Lower leg skin (tissue), 4 donors: ENCODE measurements around the gene ABCA4. TPM values are rescaled to one million over a fixed set of nuclear protein-coding genes. Genes with fewer than 3 reads are reported as not detected.

Experiments
- DNase-seq, 2 donors: peaks; one replicate each; pipeline ENCODE4 v3.0.0-alpha.2; 2019; ENCODE audit warnings: low spot score in 2 of 2
- H3K4me3 ChIP-seq: fragments of 200-600 bp; sonication (generic); 2 replicates; pipeline ENCODE4 v1.5.1; 2017; ENCODE audit warnings: mild to moderate bottlenecking, low read depth; ENCODE audit not compliant: poor library complexity, severe bottlenecking
- CTCF ChIP-seq, 3 donors: fragments of 450-650 bp; IDR thresholded peaks; one replicate each; pipeline ENCODE4 v1.5.1; 2016; ENCODE audit warnings: antibody characterized with exemption in 3 of 3, mild to moderate bottlenecking in 3 of 3, moderate library complexity in 2 of 3
- POLR2A ChIP-seq, 2 donors: fragments of 450-650 bp; IDR thresholded peaks; one replicate each; pipeline ENCODE4 v1.6.1; 2016 to 2017; ENCODE audit warnings: antibody characterized with exemption in 2 of 2, mild to moderate bottlenecking in 1 of 2, moderate library complexity in 1 of 2
- WGBS, 2 donors: methylation state at CpG; one replicate each; pipeline ENCODE4 v1.1.5; 2018; 5-methylcytosine and 5-hydroxymethylcytosine counted together
- intact Hi-C: fragments of 100-400 bp; cut with DNase I; formaldehyde crosslinking; loops from one replicate; pipeline ENCODE4 v1.15.0; 2023; ENCODE audit warnings: low total_unique reads
- total RNA-seq, 4 donors: library from RNA; depleted of rRNA; stranded (reverse); fragments of >200 nt; gene quantifications; one replicate each; pipeline ENCODE4 v1.1.0, GENCODE V29; 2016

Gene ABCA4
- total RNA-seq, 4 donors from 2014 or later, result 0.46 to 5.3 (median 3.8) TPM

GRCh38 chr1:94024104-94024792 lies 96.7 kb downstream of the ABCA4 start:
- intact Hi-C loops, result no loop called here
- TF ChIP-seq POLR2A (IDR thresholded peaks at IDR 0.05) (no peak), CTCF (IDR thresholded peaks at IDR 0.05) (no peak)
- WGBS, 2 donors, result 84 to 88% methylated on average over 8 of the region's 8 CpGs
- H3K4me3 ChIP-seq, result no peak overlapping the region
- no peak for DNase-seq

GRCh38 chr1:94022471-94023189 lies 98.3 kb downstream of the ABCA4 start:
- no peak overlapping the region for H3K4me3 ChIP-seq
- no peak for DNase-seq
- TF ChIP-seq POLR2A (IDR thresholded peaks at IDR 0.05) (no peak), CTCF (IDR thresholded peaks at IDR 0.05) (no peak)
- intact Hi-C loops, result no loop called here
- 77 to 83% methylated on average over 6 of the region's 6 CpGs for WGBS, 2 donors

GRCh38 chr1:94020764-94021579 lies 100.0 kb downstream of the ABCA4 start:
- WGBS, 2 donors, result 70 to 75% methylated on average over 10 of the region's 10 CpGs
- intact Hi-C loops, result no loop called here
- TF ChIP-seq POLR2A (IDR thresholded peaks at IDR 0.05) (no peak), CTCF (IDR thresholded peaks at IDR 0.05) (no peak)
- no peak overlapping the region for H3K4me3 ChIP-seq
- DNase-seq, result no peak

- intact Hi-C loops, result no loop called here
- whole genome bisulfite sequencing, 2 donors, result 87 to 94% methylated on average over 9 of the region's 9 CpGs
- no peak overlapping the region for H3K4me3 ChIP-seq
- TF ChIP-seq POLR2A (IDR thresholded peaks at IDR 0.05), result no peak
- no peak for TF ChIP-seq CTCF (IDR thresholded peaks at IDR 0.05)
- no peak for DNase-seq
Measured at GRCh38 chr1:94019327-94019726, 101.6 kb downstream of the ABCA4 start.

- TF ChIP-seq POLR2A (IDR thresholded peaks at IDR 0.05) (no peak), CTCF (IDR thresholded peaks at IDR 0.05) (no peak)
- H3K4me3 ChIP-seq, result no peak overlapping the region
- 59 to 62% methylated on average over 6 of the region's 6 CpGs for WGBS, 2 donors
- no peak for DNase-seq
- intact Hi-C loops, result no loop called here
Measured at GRCh38 chr1:94017155-94017829, 103.7 kb downstream of the ABCA4 start.
